PFSK-1 (cell line): ENCODE data around the gene SLC9A3.

Experiments used
- FOXP2 ChIP-seq: optimal IDR thresholded peaks from 2 replicates; pipeline ENCODE3; 2011; ENCODE audit warnings: borderline replicate concordance, control low read depth, inconsistent platforms; ENCODE audit not compliant: insufficient read depth; ENCODE audit errors: extremely low read length, extremely low read depth
- POLR2AphosphoS5 ChIP-seq: IDR thresholded peaks from 2 replicates; pipeline ENCODE4 v1.6.1; 2012; ENCODE audit warnings: low read depth, mild to moderate bottlenecking, control low read depth, low read length, moderate library complexity
- REST ChIP-seq, 2 experiments: IDR thresholded peaks; 2 replicates each; pipeline versions ENCODE4 v1.6.1 to v1.8.0; 2011 to 2012; ENCODE audit warnings: low read depth in 2 of 2, low read length in 2 of 2, control low read depth in 1 of 2, inconsistent platforms in 1 of 2, mild to moderate bottlenecking in 1 of 2, moderate library complexity in 1 of 2; ENCODE audit not compliant: insufficient read depth in 1 of 2
- SIN3A ChIP-seq: IDR thresholded peaks from 2 replicates; pipeline ENCODE4 v1.6.1; 2012; ENCODE audit warnings: mild to moderate bottlenecking, low read length, moderate library complexity, borderline replicate concordance; ENCODE audit not compliant: insufficient read depth
- TAF1 ChIP-seq: IDR thresholded peaks from 2 replicates; pipeline ENCODE4 v1.6.1; 2012; ENCODE audit warnings: low read length, control low read depth, borderline replicate concordance; ENCODE audit not compliant: insufficient read depth

SLC9A3 gene

GRCh38 chr5:474840-475661 lies 49.2 kb downstream of the SLC9A3 start:
- TF ChIP-seq TAF1 (no peak), SIN3A (no peak), FOXP2 (no peak), REST (IDR thresholded peaks at IDR 0.05; ENCODE audit: insufficient read depth in 1 of 2, low read depth in 2 of 2, low read length in 2 of 2) (no peak), POLR2AphosphoS5 (no peak)

- TF ChIP-seq TAF1 (no peak), REST (IDR thresholded peaks at IDR 0.05; ENCODE audit: insufficient read depth in 1 of 2, low read depth in 2 of 2, low read length in 2 of 2) (no peak), FOXP2 (no peak), POLR2AphosphoS5 (no peak), SIN3A (no peak)
Measured at GRCh38 chr5:473551-474192, 50.6 kb downstream of the SLC9A3 start.

- TF ChIP-seq SIN3A: no peak
- peak; percentile 86; the same call in 1 of the 2 replicates for TF ChIP-seq TAF1
- TF ChIP-seq POLR2AphosphoS5: peak; percentile 78
- peak in 1 of 2 experiments; percentile 30; a peak in 1 of 4 replicates for TF ChIP-seq REST (IDR thresholded peaks at IDR 0.05; ENCODE audit: insufficient read depth in 1 of 2, low read depth in 2 of 2, low read length in 2 of 2)
- TF ChIP-seq FOXP2: peak; percentile 57
Measured at GRCh38 chr5:472656-473550, 51.3 kb downstream of the SLC9A3 start.

GRCh38 chr5:472076-472655 lies 52.1 kb downstream of the SLC9A3 start:
- TF ChIP-seq TAF1: no peak
- TF ChIP-seq REST (IDR thresholded peaks at IDR 0.05; ENCODE audit: insufficient read depth in 1 of 2, low read depth in 2 of 2, low read length in 2 of 2): no peak
- no peak for TF ChIP-seq POLR2AphosphoS5
- TF ChIP-seq SIN3A: no peak
- TF ChIP-seq FOXP2: no peak
